ENCODE measurements around the gene NKAPL. TPM values are rescaled to one million over a fixed set of nuclear protein-coding genes. Genes with fewer than 3 reads are reported as not detected.
A peak's percentile ranks its signal among the peaks of the same experiment; 100 is the strongest.

The NKAPL gene
- total and polyA plus RNA-seq, 2 of the 13 experiments (the other 11 are each of a cell fraction or from before 2014, with no cell fraction given): not detected

- no peak for TF ChIP-seq RNF219 (CRISPR knock-in tag; IDR thresholded peaks at IDR 0.05)
- 0 out of 2 replicates have a peak, but pooled peaks have one; percentile 61 for TF ChIP-seq ZBTB7A (CRISPR knock-in tag; IDR thresholded peaks at IDR 0.05)
- peak; percentile 97 for TF ChIP-seq GATAD1 (CRISPR knock-in tag; IDR thresholded peaks at IDR 0.05)
- TF ChIP-seq TBX3 (IDR thresholded peaks at IDR 0.05; ENCODE audit: borderline replicate concordance): no peak
- TF ChIP-seq TFAP4 (IDR thresholded peaks at IDR 0.05; ENCODE audit: borderline replicate concordance, low read depth): peak; percentile 64; the same call in 1 of the 2 replicates
- TF ChIP-seq GZF1 (CRISPR knock-in tag; IDR thresholded peaks at IDR 0.05): peak; percentile 82; the same call in 1 of the 2 replicates
- peak; percentile 35 for TF ChIP-seq CTCF (CRISPR knock-in tag; IDR thresholded peaks at IDR 0.05)
- peak; percentile 54; the same call in 1 of the 2 replicates for TF ChIP-seq ZNF224 (CRISPR knock-in tag; IDR thresholded peaks at IDR 0.05)
- TF ChIP-seq TSC22D2 (CRISPR knock-in tag; IDR thresholded peaks at IDR 0.05; ENCODE audit: borderline replicate concordance): peak; percentile 91; the same call in 1 of the 2 replicates
- TF ChIP-seq ZNF234 (CRISPR knock-in tag; conservative IDR thresholded peaks at IDR 0.05): peak; percentile 97
- peak; percentile 95 for TF ChIP-seq PHF8 (CRISPR knock-in tag; IDR thresholded peaks at IDR 0.05)
- TF ChIP-seq ZNF614 (CRISPR knock-in tag; IDR thresholded peaks at IDR 0.05; ENCODE audit: borderline replicate concordance): peak; percentile 92; the same call in 1 of the 2 replicates
- no peak for TF ChIP-seq RARG (CRISPR knock-in tag; IDR thresholded peaks at IDR 0.05; ENCODE audit: low read depth)
- peak; percentile 91; the same call in 1 of the 2 replicates for TF ChIP-seq AHR (CRISPR knock-in tag; IDR thresholded peaks at IDR 0.05)
- peak; percentile 85 for TF ChIP-seq RBFOX2 (IDR thresholded peaks at IDR 0.05; ENCODE audit: low read depth, low read length)
- TF ChIP-seq GTF2F1 (IDR thresholded peaks at IDR 0.05; ENCODE audit: low read length): peak; percentile 81; the same call in 1 of the 2 replicates
- no peak for TF ChIP-seq SATB2 (CRISPR knock-in tag; IDR thresholded peaks at IDR 0.05)
- 0 out of 2 replicates have a peak, but pooled peaks have one; percentile 77 for TF ChIP-seq SNAPC5 (CRISPR knock-in tag; IDR thresholded peaks at IDR 0.05; ENCODE audit: borderline replicate concordance)
- peak; percentile 61; the same call in 1 of the 2 replicates for TF ChIP-seq NCOA2 (CRISPR knock-in tag; IDR thresholded peaks at IDR 0.05)
- no peak for TF ChIP-seq MTF1 (CRISPR knock-in tag; IDR thresholded peaks at IDR 0.05)
- 0 out of 2 replicates have a peak, but pooled peaks have one; percentile 18 for TF ChIP-seq CREB1 (IDR thresholded peaks at IDR 0.05)
- TF ChIP-seq CREB1 (CRISPR knock-in tag; IDR thresholded peaks at IDR 0.05): no peak
- no peak for TF ChIP-seq ATRX (CRISPR knock-in tag; IDR thresholded peaks at IDR 0.05; ENCODE audit: borderline replicate concordance)
- peak; percentile 82; the same call in 1 of the 2 replicates for TF ChIP-seq ZIK1 (CRISPR knock-in tag; IDR thresholded peaks at IDR 0.05; ENCODE audit: borderline replicate concordance, low read depth)
- no peak for TF ChIP-seq MTF2 (CRISPR knock-in tag; IDR thresholded peaks at IDR 0.05; ENCODE audit: borderline replicate concordance)
- no peak for TF ChIP-seq ADNP (CRISPR knock-in tag; IDR thresholded peaks at IDR 0.05)
- TF ChIP-seq ZNF354B (CRISPR knock-in tag; IDR thresholded peaks at IDR 0.05): no peak
Measured at GRCh38 chr6:28225056-28225834, 33.9 kb upstream of the NKAPL start, which contains the start of gene ZSCAN9 (continued).

Measured in HepG2 (cell line).